ENCODE results near the gene KLHL2.

DNA sequence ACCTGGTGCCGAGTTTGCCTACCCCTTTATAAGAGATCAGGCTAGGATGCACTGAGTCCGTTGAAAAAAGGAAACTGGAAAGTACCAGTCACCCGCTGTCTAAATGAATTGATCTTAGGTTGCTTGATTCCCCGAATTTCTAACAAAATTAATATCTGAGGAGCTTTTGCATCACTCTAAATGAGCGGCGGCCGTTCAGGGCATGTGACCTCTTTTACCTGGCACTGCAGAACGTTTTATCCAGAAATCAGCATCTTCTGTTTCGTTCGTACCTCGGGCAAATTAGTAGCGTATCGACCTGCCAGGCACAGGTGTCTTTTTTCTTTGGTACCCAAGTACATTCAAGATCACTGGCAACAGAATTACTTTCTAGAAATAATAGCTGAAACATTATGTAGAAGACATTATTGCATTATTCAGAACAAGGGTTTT lies 876 bp downstream of the KLHL2 start:
- TF ChIP-seq, protein P1, sequence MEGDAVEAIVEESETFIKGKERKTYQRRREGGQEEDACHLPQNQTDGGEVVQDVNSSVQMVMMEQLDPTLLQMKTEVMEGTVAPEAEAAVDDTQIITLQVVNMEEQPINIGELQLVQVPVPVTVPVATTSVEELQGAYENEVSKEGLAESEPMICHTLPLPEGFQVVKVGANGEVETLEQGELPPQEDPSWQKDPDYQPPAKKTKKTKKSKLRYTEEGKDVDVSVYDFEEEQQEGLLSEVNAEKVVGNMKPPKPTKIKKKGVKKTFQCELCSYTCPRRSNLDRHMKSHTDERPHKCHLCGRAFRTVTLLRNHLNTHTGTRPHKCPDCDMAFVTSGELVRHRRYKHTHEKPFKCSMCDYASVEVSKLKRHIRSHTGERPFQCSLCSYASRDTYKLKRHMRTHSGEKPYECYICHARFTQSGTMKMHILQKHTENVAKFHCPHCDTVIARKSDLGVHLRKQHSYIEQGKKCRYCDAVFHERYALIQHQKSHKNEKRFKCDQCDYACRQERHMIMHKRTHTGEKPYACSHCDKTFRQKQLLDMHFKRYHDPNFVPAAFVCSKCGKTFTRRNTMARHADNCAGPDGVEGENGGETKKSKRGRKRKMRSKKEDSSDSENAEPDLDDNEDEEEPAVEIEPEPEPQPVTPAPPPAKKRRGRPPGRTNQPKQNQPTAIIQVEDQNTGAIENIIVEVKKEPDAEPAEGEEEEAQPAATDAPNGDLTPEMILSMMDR (conservative IDR thresholded peaks at IDR 0.05) = no peak
- TF ChIP-seq EZH2 (IDR thresholded peaks at IDR 0.05; ENCODE audit: low read depth) = no peak

Data from PC-9 (cell line).